KBM-7 (cell line): ENCODE results near the gene AP4S1.
"Not testable (repeated sequence)": the region's sequence is repeated elsewhere in the genome, so short reads cannot be mapped to it uniquely, and the experiment has no call there.

Experiments used
- DNase-seq: peaks from one replicate; pipeline ENCODE4 v3.0.0-alpha.2; 2015
- in situ Hi-C: fragments of 300-500 bp; cut with MboI; formaldehyde crosslinking; loops from 2 replicates; pipeline ENCODE4 v1.14.3; 2020; ENCODE audit warnings: low sequenced_read_pairs, low pct_unique_long_range_greater_than_20kb, mixed read lengths

Gene AP4S1

DNA sequence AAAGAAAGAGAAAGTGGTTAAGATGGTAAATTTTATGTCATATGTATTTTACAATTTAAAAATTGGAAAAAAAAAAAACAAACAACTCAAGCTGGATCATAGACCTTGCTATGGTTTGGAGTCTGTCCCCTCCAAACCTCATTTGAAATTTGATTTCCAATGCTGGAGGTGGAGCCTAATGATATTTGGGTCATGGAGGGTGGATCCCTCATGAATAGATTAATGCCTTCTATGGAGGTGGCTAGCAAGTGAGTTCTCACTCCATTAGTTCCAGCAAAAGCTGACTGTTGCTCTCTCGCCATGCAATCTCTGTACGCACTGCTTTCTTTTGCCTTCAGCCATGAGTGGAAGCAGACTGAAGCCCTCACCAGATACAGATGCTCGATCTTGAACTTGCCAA, 22.2 kb upstream of the AP4S1 start:
- DNase-seq = no peak
- in situ Hi-C loops = no loop called here

DNA sequence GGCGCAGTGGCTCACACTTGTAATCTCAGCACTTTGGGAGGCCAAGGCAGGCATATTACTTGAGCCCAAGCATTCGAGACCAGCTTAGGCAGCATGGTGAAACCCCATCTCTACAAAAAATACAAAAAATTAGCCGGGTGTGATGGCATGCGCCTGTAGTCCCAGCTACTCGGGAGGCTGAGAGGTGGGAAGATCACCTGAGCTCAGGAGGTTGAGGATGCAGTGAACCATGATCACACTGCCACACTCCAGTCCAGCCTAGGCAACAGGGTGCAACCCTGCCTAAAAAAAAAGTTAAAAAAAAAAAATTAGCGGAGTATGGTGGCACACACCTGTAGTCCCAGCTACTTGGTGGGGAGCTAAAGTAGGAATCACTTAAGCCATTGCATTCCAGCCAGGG, 21.4 kb upstream of the AP4S1 start:
- in situ Hi-C loops, DNase-seq: not testable (repeated sequence)

DNA sequence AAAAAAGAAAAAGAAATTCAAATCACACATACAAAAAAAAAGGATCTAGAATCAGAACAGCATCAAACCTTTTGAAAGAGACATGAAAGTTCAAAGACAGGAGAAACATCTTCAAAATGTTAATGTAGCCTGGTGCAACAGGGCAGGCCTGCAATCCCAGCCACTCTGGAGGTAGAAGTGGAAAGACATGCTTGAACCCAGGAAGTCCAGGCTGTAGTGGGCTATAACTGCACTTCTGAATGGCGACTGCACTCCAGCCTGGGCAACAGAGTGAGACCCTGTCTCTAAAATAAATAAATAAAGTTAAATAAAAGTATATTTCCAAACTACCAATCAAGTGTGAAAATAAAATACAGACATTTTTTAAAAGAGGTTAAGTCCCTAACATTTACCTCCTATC, 18.7 kb upstream of the AP4S1 start:
- no peak for DNase-seq
- in situ Hi-C loops = no loop called here

DNA sequence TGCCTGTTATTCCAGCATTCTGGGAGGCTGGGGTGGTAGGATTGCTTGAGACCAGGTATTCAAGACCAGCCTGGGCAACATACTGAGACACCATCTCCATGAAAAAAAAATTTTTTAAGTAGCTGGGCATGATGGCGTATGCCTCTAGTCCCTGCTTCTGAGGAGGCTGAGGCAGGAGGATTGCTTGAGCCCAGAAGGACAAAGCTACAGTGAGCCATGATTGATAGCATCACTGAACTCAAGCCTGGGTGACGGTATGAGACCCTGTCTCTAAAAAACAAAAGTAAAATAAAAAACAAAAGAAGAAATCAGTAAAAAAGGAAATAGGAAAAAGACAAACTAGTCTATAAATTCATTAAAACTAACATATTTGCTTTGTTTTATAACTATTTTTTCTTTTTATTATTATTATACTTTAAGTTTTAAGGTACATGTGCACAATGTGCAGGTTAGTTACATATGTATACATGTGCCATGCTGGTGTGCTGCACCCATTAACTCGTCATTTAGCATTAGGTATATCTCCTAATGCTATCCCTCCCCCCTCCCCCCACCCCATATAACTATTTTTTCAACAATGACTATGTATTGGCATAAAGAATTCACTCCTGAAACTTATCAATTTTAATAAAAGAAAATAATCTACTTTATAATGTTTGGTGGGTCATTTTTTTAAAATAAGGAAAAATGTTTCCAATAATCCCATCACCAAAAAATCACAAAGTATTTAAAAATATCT, 15.4 kb upstream of the AP4S1 start:
- in situ Hi-C loops = no loop called here
- DNase-seq = no peak

DNA sequence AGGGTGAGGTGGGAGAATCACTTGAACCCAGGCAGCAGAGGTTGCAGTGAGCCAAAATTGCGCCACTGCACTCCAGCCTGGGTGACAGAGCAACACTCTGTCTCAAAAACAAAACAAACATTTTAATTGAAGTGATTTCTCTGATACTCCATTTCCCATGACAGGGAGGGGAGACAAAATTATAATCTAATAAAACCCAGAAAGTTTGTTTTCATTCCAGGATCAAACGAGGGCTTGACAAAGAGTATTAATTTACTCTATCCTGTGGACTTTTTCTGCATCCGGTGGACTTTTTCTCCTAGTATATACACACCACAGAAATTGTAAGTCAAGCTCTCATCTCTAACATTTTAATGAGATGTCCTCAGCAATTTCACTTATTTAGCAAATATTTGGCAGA, 14.5 kb upstream of the AP4S1 start:
- in situ Hi-C loops = no loop called here
- no peak for DNase-seq

DNA sequence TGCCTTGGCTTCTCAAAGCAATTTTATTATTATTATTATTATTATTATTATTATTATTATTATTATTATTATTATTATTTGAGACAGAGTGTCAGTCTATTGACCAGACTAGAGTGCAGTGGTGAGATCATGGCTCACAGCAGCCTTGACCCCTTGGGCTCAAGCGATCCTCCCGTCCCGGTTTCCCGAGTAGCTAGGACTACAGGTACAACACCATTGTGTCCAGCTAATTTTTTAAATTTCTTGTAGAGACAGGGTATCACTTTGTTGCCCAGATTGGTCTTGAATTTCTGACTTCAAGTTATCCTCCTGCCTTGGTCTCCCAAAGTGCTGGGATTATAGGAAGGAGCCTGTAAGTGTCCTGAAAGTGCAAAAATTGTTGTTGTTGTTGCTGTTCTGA, 11.6 kb upstream of the AP4S1 start:
- DNase-seq = no peak
- in situ Hi-C loops = no loop called here

DNA sequence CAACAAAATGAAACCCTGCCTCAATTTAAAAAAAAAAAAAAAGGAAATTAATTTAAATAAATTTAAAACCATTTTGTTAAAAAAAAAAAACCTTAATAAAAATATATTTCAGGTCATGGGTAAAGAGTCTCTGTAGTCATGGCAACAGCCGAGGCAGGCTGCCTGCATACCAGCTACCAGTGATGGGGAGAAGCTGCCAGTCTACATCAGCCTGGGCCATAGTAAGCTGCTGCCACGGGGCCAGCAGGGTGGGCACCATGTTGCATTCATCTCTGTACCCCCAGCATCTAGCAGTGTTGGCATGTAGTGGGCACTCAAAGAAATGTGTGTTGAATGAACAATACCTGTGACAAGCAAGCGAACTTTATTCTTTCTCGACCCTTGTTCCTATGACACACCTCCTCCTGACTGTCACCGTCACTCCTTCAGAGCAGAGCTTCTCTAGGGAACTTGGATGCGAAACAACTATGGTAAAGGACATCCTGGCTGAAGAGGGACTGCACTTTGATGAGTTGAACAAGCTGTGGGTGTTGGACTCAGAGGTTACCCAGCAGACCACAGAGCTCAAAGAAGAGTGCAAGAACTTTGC, 7.3 kb upstream of the AP4S1 start:
- in situ Hi-C loops = no loop called here
- DNase-seq = no peak

DNA sequence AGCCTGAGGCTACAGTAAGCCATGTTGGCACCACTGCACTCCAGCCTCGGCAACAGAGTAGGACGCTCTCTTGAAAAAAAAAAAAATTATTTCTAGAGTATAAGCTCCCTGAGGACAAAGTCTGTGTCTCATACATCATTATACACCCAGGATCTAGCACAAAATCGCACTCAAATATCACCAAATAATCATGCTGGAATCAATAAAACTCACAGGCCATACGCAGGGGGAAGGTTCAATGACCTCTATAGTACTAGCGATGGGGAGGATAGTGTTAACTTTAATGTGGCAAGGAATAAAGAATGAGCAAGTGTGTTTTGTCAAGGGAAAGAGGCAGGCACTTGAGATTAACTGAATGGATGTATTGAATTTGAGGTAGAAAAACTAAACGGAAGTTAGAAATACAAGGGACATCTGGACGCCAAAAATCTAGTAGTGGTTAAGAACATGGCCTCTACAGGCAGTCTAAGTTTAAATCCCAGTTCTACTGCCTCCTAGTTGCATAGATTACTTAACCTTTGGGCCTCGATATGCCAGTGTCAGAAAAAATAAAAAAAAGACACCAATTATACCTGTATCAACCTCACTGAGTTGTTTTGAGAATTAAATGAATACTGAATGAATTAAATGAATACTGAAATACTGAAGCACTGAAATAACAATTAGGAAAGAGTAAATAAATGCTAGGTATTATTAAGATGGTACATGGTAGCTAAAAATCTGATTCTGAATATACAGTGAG, 4.4 kb upstream of the AP4S1 start:
- in situ Hi-C loops = no loop called here
- DNase-seq = no peak

DNA sequence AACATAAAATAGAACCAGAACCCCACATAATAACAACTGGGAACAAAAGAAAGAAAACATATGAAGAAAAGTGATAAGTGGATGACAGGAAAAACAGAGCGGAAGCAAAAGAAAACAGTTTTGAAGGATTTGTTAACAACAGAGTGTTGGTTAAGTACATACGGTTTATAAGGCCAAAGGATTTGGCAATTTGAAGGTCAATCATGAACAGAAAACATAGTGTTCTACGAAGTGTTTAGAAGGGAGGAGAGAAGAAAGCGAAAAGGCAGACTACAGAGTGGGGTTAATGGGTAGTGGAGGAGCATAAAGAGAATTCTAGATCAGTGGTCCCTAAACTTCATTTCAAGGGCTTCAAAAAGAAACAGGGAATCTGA, 3.9 kb upstream of the AP4S1 start:
- no peak for DNase-seq
- in situ Hi-C loops = no loop called here

DNA sequence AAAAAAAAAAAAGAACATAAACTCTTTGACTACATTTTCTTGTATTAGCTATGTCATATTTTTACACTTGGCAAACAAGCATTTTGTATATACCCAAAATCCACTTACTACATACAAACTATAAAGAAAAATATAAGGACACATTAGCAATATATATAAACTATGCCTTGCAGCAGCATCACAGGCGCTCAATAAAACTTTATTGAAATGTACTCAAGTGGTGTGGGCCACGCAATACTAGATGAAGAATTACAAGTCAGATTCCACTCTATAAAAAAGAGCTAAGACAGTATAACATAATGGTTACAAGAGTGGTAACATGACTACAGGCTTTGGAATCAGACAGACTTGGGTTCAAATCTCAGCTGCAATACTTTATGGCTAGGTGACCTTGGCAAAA, 3.1 kb upstream of the AP4S1 start:
- in situ Hi-C loops = no loop called here

DNA sequence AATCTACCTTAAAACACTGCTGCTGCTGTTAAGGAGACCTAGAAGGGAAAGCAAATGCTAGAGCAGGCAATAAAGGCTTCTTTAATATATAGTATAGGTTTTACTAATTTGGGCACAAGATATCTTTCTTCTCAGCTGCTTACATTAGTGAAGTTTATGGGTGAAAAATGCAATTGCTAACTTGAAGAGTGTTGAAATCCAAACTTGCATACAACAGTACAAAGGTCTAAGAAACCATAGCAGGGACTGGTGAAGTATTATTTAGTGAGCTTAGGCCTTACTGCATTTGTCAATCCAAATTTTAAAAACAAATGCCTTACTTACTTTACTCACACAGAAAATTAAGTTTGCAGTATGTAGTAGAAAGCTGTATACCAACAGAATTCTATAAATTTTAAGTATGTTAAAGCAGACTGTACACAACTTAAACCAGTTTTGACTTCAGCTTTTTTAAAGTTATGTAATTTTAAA, 1.4 kb upstream of the AP4S1 start:
- no peak for DNase-seq
- in situ Hi-C loops = no loop called here

More for the DNA sequence above, 3.1 kb upstream of the AP4S1 start:
- DNase-seq = no peak

DNA sequence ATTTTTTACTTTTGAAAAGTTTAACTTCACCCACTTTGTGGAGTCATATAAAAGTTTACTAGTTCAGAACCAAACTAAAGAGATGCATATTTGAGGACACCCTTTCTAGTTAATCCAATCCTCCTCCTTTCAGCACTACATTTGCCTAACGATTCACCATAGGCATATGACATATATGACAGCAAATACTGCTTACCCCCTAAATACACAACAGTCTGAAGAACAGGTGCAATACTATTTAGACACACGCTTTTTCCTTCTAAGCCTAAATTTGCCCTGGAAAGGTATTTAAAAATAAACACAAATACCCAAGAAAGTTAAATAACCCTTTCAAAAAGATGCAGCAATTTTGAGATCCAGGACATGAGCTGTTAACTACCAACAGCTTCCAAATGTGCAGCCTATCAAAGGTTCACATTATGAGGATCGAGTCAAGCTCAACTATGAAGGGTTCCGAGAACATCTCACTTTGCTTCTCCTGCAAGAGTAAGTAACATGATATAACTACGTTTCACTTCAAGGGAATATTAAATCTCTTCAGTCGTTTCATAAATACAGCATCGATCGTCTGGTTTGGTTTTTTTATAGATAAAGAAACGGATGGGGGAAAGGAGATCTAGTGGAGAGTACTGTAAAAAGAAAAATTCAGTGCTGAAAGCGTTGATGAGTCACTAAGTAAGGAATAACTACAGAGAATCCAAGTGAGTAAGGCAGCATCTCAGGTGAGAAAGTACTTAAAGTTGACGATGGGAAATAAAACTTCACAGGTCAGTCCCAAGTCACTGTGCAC, 677 bp upstream of the AP4S1 start:
- in situ Hi-C loops = no loop called here
- DNase-seq = no peak

DNA sequence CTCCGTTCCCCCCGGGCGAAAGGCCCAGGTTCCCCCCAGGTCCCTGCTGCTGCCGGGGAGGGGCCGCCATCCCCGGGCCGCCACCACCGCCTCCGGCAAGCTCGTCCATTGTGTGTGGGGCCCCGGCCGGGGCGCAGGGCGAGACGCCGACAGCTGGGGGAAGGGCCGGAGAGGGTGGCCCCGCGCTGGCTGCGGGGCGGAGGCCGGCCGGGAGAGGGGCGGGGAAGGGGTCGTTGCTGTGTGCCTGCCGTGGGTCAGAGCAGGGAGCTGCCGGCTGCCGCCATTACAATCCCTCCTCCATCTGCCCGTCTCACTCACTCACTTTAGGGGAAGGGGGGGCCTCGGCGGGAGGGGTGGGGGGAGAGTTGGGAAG, 614 bp downstream of the AP4S1 start, which contains the start of gene STRN3:
STRN3 (minus strand) TSS at position 303 of the 373 bp plus-strand sequence; CDS start at position 109, 194 bp downstream.
- in situ Hi-C loops = no loop called here
- no peak for DNase-seq

DNA sequence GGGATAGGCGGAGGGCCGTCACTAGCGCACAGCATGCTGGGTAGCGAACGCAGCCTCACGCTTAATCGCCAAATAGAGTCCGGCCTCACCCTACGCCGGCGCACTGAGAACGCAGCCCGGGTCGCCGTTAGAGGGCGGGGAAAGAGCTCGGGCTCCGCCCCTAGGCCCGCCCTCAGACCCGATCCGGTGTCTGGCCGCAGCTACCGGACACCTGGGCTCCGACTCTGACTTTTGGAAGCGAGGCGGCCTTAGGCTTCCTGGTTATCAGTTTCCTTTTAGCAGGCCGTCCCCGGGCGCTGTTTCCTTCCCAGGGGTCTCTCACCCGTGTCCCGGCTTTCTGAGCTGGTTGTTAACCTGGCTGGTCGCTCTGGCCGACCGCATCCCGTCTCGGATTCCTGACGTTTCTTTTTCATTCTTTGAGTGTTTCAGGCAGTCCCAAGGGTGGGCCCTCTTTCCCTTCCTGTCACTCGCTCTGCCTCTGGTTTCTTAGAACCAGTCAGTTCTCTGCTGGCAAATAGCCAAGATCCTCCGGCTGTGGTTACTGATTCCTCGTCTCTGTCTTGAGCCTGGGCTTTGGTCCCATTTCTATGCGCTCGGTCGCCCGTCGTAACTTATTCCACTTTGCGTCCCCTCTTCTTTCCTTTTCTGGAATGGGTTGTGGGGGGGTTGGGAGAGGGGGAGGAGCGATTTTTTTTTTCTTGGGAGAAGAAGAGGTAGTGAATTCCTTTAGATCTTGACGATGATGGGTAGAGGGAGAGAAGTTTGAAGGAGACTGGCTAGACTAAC, 1.2 kb downstream of the AP4S1 start:
- in situ Hi-C loops = no loop called here
- DNase-seq = peak; percentile 97

DNA sequence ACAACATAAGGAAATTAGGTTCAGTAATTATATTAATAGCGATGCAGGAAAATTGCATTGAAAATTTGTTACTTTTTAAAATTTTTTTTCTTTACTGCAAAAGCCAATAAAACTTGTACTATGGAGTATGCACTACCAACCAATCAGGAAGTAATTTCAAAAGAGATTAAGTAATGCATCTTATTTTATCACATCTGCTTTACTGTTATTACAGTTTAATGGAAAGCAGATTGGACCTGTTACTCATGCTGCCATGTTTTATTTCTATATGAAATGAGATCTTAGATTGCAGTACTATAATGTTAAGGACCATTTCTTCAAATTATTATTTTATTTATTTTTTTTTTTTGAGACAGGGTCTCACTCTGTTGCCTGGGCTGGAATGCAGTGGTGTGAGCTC, 2.4 kb downstream of the AP4S1 start:
- no peak for DNase-seq
- in situ Hi-C loops = no loop called here

DNA sequence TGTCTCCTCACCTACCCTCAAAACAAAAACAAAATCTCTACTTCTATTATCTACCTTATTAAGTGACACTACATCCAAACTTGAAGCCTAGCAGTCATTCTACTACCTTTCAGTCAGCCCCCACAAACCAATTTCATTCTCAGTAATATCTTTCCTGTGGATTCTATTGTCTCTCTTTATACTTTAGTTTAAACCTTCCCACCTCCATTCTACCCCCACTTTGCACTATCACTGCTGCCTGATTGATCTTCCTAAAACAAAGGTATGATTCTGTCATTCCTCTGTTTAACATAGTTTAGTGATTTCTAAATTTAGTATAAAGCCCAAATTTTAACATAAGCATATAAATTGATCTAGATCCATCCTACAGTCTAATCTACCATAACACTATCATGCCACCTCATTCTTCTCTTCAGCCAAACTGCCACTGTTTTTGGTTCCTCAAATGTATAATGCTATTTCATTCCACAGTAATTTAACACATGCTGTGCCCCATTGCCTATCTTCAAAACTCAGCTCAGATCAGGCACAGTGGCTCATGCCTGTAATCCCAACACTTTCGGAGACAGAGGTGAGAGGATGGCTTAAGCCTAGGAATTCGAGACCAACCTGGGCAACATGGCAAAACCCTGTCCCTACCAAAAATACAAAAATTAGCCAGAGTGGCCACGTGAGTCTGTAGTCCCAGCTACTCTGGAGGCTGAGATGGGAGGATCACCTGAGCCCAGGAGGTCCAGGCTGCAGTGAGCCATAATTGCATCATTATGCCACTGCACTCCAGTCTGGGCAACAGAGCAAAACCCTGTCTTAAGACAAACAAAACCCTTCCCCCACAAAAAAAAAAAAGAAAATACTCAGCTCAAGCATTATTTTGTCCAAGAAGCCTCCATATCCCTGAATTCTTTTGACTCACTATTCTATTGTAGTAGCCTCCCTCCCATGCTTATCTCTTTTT, 3.8 kb downstream of the AP4S1 start:
- in situ Hi-C loops = no loop called here
- DNase-seq = no peak

DNA sequence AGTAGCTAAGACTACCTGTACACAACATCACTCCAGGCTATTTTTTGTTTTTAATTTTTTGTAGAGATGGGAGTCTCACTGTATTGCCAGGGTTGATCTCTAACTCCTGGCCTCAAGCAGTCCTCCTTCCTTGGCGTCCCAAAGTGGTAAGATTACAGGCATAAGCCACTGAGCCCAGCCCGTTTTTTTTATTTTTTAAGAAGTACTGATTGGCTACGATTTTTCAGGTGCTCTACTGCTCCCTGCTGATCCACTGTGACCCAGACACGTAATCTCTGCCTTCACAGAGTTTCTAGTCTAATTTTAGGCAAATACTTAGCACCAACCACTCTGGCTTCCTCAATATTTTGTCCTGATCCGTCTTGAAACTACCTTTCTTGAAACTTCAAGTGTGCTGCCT, 5.0 kb downstream of the AP4S1 start:
- no peak for DNase-seq
- in situ Hi-C loops = no loop called here

DNA sequence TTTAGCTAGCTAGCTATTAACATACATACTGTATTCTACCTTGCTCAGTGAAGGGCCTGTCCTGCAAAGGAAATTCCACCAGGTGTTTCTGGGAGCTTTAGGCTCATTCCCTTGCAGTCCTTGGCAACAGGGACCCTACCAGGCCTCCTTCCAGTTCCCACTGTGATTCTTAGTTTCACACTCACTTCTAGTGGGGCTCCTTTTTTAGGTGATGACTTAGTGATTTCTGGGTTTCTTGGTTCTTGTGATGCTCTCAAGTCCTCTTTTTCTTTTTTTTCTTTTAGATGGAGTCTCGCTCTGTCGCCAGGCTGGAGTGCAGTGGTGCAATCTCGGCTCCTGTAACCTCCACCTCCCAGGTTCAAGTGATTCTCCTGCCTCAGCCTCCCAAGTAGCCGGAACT, 11.1 kb downstream of the AP4S1 start:
- in situ Hi-C loops = no loop called here
- no peak for DNase-seq
